ENCODE results near the gene EIF3D.

The EIF3D gene

GRCh38 chr22:36505998-36506635 is 22.8 kb downstream of the EIF3D start:
- DNase-seq: no peak

GRCh38 chr22:36497910-36498665 is 30.9 kb downstream of the EIF3D start:
- no peak for DNase-seq

DNA sequence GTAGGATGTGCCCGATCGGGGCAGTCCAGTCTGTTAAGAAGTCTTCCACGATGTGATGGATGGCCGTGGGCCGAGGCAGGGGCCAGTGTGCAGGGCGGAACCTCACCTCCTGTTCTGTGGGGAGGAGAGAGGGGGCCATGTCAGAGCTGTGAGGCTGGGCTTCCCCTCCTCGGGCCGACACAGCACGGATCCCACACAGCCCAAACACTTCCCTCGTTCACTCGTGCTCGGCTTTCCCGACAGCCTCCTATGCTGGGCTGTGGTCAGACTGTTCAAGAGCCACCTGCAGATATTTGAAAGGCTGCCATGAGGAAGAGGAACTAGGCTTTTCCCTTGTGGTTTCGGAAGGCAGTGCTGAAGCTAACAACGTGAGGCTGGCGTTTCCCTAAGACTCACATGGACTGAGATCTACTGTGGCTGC is 35.3 kb downstream of the EIF3D start:
- DNase-seq: no peak

GRCh38 chr22:36492109-36492508 is 36.9 kb downstream of the EIF3D start:
- no peak for DNase-seq

GRCh38 chr22:36491155-36491554 is 37.8 kb downstream of the EIF3D start:
- no peak for DNase-seq

DNA sequence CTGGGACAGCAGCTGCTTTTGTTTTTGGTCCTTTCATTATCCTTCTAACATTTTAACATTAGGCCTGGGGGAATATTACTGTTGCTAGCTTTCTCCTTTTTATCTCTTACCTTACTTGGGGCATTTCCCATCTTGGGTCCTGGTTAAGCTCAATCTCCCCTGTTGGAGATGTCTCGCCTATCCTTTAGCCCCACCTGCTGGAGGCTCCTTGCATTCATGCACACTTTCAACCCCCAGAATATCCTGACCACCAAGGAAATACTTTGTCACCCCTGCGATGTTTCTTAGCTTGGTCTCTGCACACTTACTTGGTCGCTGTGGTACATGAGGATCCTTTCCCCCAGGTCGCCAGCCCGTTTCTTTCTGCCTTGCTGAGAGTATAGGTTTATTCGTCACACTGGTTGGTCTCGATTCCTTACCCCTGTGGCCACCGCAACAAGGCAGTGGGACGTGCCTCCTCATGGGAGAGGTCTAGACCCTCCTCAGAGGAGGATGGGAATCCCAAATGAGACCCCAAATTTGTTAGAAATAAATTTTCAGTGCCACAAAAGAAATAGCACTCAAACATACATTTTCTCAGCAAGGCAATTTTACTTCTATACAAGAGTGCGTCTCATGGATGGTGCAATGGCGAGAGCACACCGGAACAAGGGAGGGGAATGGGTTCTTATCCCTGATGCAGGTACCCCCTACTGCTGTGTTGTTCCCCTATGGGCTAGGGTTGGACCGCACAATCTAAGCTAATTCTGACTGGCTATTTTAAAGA is 42.2 kb downstream of the EIF3D start:
- DNase-seq: no peak

GRCh38 chr22:36481393-36482168 is 47.4 kb downstream of the EIF3D start, which contains the start of gene TXN2:
TXN2 (minus strand) TSS chr22:36481640; CDS start chr22:36480837, 803 bp downstream.
- peak; percentile 74 for DNase-seq

GRCh38 chr22:36480941-36481392 is 48.0 kb downstream of the EIF3D start:
- no peak for DNase-seq

- DNase-seq: no peak
Measured at GRCh38 chr22:36478966-36479365, 50.0 kb downstream of the EIF3D start.

DNA sequence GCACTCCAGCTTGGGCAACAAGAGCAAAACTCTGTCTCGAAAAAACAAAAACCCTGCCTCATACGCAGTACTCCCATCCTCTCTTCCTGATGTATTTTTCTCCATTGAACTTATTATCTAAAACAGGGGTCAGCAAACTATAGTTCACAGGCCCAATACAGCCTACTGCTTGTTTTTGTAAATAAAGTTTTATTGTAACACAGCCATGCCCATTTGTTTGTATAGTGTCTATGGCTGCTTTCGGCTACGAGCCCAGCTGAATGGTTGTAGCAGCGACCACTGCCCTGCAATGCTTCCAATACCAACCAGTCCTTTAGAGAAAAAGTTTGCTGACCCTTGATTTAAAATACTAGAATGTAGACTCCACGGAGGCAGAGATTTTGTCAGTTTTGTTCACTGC is 53.6 kb downstream of the EIF3D start:
- no peak for DNase-seq

DNA sequence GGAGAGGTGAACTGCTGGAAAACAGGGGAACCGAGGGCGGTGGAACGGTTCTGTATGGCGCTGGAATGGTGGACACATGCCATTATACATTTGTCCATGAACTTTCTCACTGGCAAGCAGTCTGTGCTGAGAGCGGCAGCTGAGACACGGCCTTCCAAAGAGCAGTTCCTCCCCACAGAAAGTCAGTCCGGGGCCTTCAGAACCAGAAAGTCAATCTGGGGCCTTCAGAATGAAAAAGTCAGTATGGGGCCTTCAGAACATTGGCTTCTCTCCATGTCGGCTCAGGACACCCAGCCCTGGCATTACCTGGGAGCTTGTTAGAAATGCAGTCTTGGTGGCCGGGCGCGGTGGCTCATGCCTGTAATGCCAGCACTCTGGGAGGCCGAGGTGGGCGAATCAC is 56.3 kb downstream of the EIF3D start:
- no peak for DNase-seq

DNA sequence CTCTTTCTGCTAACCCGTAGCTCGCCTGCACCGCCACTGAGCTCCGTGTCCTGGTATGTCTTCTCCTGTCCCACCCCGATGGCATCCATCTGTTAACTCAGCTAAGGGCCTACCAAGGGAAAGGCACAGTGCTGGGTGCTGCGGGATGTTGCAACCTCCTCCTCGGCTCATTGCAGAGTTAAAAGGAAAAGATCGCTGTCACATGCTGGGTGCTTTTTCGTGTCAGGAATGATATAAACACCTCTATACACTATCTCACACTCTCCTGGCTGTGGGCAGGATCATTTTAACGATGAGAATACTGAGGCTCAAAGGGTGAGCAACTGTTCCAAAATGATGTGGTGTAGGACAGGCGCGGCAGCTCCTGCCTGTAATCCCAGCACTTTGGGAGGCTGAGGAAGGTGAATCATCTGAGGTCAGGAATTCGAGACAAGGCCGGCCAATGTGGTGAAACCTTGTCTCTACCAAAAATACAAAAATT is 57.6 kb downstream of the EIF3D start:
- DNase-seq: no peak

- no peak for DNase-seq
Measured at GRCh38 chr22:36470994-36471331, 58.0 kb downstream of the EIF3D start.

GRCh38 chr22:36470162-36470993 is 58.6 kb downstream of the EIF3D start:
- peak; percentile 46 for DNase-seq

- DNase-seq: no peak
Measured at GRCh38 chr22:36469094-36469710, 59.8 kb downstream of the EIF3D start.

GRCh38 chr22:36467946-36468345 is 61.0 kb downstream of the EIF3D start:
- no peak for DNase-seq

- DNase-seq: peak; percentile 33
Measured at GRCh38 chr22:36467042-36467810, 61.7 kb downstream of the EIF3D start.

- DNase-seq: no peak
Measured at GRCh38 chr22:36466258-36466657, 62.7 kb downstream of the EIF3D start.

DNA sequence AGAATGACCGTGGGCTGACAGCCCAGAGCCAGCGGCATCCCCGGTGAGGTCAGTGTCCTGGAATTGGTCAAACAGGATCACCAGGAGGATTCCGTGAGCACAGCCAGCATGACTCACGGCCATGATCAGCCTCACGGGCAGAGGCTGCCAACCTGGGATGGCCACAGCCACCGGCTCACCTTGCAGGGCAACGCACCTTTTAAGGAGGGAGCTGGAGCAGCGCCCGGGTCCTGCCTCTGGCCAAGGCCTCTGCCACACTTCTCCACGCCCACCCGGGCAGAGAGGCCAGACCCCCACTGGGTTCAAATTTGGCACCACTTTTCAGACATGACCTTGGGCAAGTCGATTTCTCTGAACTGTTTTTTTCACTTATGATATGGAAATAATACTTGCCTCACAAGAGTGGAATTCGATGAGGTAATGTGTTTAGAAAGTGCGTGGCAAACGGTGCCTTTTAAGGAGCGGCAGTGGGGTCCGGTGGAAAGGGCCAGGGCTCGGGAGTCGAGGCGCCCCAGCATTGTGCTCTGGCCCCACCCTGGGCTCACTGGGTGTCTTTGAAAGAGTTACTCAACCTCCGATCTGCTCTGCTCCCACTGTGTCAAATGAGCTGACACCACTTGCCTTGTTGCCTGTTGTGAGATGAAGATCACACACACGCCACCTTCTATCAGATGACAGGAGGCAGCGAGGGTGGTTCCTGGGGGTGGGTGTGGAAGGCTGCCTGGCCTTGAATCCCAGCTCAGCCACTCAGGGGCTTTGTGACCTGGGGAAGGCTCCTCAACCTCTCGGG is 63.5 kb downstream of the EIF3D start:
- no peak for DNase-seq

Data from DMS79 treated with DMSO at 0.1 percent for 48 hours (cell line).